GM12892 (cell line): Measurements from ENCODE around the gene MYO18A.

Source experiments
- POLR2A ChIP-seq: IDR thresholded peaks from 2 replicates; pipeline ENCODE4 v1.6.1; 2011; ENCODE audit warnings: low read depth, low read length, control low read depth
- POLR2AphosphoS5 ChIP-seq: IDR thresholded peaks from 2 replicates; pipeline ENCODE4 v1.6.1; 2011; ENCODE audit warnings: low read depth, low read length, control low read depth

- TF ChIP-seq POLR2A: no peak
- TF ChIP-seq POLR2AphosphoS5: no peak
Observed at GRCh38 chr17:29107933-29108822, 72.0 kb downstream of the MYO18A start.
